GM21529 (cell line): ENCODE results near the gene LMF1.
"Not testable (repeated sequence)": the region's sequence is repeated elsewhere in the genome, so short reads cannot be mapped to it uniquely, and the experiment has no call there.

Experiments
- ATAC-seq: cut with Tn5 transposase; IDR thresholded peaks from one replicate; pipeline ENCODE4 v1.9.1; 2021; ENCODE audit not compliant: unreplicated experiment

Gene LMF1

DNA sequence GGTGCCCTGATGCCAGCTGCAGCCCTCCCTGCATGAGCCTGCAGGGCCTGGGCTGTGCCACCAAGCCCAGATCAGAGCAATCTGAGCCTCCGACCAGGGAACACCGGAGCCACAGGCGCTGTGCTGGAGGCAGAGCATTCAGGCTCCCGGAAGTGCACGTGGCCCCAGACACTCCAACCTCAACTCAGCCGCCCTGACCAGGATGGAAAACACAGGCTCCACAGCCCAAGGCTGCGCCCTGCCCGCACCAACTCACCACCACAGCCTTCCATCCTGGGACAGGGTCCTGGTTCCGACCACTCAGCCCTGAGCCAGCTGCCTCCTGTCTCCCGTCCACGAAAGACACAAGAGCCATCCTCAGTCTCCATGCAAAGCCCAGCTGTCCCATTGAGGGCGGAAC, 18.5 kb downstream of the LMF1 start:
- no peak for ATAC-seq

DNA sequence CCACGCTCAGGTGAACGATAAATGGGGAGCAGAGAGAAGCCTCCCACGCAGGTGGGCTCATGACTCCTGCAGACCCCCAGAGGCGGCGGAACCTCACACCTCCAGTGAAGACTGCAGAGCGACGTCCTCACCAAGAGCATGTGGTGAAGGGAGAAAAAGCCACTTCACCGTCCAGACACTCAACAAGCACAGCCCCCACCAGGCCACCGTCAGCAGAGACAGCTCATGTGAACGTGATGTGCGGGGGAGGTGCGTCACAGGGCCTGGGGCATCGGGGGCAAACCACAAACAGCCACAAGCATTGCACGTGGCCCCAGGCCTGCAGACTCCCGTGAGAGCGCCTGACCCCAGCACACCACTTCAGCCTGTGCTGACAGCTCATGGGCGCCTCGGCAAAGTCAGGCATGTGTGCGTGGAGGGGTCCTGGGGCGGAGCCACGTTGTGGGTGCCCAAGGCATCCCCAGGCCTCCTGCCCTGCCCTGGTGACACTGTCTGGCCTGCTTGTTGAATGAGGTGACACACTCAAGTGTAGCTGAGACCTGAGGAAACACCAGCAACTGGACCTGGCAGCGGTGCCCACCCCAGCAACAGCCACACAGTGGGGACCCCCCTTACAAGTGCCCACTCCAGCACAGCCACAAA, 19.0 kb downstream of the LMF1 start:
- no peak for ATAC-seq

DNA sequence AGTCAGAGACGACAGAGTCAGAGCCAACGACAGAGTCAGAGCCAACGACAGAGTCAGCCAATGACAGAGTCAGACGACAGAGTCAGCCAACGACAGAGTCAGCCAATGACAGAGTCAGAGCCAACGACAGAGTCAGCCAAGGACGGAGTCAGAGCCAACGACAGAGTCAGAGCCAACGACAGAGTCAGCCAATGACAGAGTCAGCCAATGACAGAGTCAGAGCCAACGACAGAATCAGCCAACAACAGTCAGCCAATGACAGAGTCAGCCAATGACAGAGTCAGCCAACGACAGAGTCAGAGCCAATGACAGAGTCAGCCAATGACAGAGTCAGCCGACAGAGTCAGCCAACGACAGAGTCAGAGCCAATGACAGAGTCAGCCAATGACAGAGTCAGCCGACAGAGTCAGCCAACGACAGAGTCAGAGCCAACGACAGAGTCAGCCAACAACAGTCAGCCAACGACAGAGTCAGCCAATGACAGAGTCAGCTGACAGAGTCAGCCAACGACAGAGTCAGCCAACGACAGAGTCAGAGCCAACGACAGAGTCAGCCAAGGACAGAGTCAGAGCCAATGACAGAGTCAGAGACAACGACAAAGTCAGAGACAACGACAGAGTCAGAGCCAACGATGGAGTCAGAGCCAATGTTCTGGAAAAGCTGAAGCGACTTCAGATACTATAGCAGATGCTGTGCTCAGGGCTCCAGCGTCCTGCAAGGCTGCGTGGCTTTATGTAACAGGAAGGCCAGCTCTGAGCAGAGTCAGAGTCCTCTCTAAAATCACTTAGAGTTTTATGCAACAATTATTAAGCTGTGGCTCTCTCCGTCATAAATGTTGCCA, 19.8 kb downstream of the LMF1 start:
- ATAC-seq = not testable (repeated sequence)

DNA sequence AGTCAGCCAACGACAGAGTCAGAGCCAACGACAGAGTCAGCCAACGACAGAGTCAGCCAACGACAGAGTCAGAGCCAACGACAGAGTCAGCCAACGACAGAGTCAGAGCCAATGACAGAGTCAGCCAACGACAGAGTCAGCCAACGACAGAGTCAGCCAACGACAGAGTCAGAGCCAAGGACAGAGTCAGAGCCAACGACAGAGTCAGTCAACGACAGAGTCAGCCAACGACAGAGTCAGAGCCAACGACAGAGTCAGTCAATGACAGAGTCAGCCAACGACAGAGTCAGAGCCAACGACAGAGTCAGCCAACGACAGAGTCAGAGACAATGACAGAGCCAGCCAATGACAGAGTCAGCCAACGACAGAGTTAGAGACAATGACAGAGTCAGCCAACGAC, 22.0 kb downstream of the LMF1 start:
- not testable (repeated sequence) for ATAC-seq

DNA sequence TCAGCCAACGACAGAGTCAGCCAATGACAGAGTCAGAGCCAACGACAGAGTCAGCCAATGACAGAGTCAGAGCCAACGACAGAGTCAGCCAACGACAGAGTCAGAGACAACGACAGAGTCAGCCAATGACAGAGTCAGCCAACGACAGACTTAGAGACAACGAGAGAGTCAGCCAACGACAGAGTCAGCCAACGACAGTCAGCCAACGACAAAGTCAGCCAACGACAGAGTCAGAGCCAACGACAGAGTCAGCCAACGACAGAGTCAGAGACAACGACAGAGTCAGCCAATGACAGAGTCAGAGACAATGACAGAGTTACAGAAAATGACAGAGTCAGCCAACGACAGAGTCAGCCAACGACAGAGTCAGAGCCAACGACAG, 22.9 kb downstream of the LMF1 start:
- not testable (repeated sequence) for ATAC-seq

DNA sequence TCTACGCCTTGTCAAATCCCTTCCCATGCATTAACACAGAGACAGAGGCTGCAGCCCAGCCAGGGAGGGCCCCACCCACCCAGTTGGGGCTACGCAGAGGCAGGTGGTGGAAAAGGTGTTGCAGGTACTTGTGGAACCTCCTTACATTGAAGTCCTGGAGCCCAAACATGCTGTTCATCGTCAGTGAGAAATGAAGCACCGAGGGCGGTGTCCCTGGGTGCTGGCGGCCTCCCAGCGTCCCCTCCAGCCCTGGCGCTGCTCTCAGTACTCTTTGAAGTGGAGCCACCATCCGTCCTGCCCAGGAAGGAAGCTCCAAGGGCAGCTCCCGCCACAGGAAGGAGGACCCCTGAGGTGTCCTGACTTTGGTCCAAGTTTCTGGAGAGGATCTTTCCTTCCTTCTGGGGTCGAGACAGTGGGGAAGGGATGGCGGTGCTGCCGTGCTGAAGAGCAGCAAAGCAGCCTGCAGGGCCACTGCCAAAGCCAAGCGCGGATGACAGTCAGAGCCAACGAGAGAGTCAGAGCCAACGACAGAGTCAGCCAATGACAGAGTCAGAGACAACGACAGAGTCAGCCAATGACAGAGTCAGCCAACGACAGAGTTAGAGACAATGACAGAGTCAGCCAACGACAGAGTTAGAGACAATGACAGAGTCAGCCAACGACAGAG, 23.4 kb downstream of the LMF1 start:
- no peak for ATAC-seq

DNA sequence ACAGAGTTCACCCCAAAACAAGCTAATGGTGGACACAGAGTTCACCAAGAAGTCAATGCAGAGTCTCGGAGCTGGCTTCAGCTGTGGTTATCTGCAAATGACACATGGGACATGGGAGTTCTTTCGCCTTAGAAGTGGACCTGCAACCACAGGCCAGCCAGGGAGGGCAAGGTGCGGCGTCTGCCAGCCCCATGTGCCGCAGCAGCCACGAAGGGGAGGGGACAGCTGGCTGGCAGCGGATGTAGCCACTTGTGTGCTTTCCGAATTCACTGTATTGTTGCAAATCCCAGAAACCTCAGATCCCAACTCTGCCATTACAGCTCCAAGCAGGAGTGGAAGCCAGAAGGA, 24.8 kb downstream of the LMF1 start:
- no peak for ATAC-seq

DNA sequence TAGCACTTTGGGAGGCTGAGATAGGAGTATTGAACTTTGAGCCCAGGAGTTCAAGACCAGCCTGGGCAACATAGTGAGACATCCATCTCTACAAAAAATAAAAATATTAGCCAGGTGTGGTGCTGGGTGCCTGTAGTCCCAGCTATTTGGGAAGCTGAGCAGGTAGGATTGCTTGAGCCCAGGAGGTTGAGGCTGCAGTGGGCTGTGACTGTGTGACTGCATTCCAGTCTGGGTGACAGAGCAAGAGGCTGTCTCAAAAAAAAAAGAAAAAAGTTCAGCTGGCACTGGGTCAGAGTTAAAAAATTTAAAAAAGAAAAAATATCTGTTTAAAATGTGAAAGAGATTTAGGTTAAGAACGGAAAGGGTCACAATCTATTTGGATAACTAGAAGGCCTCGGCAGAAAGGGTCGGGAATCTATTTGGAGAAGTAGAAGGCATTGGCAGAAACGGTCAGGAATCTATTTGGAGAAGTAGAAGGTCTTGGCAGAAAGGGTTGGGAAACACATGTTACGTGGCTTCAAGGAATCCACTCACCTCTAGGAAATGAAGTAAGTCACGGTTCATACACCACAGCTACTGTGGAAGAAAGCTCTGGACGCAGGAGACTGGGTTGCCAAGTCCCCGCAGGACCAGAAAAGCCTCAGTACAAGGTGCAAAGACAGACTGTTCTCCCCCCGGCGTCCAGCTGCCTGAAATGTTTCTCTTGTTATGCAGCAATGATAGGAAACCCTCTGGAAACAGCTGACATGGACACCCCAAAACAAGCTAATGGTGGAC, 25.3 kb downstream of the LMF1 start:
- ATAC-seq = no peak

DNA sequence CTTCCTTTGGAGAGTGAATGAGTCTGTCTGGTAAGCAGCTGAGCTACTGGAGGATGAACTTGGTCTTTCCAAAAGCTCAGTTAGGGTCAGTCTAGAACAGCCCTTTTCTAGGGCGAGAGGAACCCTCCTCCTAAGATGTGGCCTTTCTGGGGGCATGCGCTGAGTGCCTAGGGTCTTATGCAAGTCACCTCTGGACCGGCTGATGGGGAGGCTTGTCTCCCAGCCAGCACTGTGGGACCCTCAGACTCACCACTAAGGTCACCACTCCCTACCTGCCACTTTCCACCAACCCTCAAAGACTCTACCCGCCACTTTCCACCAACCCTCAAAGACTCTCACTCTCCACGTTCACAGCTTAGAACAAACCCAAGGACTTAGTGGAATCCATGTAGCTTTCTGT, 26.8 kb downstream of the LMF1 start:
- ATAC-seq = no peak

DNA sequence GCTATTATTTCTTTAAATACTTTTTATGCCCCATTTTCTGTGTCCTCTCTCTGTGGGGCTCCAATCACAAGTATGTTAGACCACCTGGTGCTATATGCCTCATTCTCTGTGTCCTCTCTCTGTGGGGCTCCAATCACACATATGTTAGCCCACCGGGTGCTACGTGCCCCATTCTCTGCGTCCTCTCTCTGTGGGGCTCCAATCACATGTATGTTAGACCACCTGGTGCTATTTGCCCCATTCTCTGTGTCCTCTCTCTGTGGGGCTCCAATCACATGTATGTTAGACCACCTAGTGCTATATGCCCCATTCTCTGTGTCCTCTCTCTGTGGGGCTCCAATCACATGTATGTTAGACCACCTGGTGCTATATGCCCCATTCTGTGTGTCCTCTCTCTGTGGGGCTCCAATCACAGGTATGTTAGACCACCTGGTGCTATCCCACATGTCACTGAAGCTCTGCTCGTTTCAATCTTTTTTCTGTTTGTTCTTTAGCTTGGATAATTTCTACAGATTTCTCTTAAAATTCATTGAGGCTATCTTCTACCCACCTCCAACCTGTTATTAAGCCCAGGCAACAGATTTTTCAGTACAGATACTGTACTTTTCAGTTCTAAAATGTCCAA, 28.2 kb downstream of the LMF1 start:
- ATAC-seq = no peak

DNA sequence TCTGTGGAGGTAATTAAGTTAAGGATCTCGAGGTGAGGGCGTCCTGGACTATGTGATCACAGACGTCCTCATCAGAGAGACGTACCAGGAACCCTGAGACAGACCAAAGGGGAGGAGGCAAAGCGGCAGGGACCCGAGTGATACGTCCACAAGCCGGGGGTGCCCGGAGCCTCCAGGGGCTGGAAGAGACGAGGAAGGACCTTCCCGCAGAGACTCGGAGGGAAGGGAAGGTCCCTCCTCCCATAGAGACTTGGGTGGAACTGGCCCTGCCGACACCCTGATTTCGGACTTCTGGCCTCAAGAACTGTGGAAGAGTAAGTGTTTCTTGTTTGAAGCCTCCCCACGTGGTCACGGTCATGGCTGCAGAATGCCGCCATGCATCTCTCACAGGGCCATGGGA, 30.8 kb downstream of the LMF1 start:
- no peak for ATAC-seq

DNA sequence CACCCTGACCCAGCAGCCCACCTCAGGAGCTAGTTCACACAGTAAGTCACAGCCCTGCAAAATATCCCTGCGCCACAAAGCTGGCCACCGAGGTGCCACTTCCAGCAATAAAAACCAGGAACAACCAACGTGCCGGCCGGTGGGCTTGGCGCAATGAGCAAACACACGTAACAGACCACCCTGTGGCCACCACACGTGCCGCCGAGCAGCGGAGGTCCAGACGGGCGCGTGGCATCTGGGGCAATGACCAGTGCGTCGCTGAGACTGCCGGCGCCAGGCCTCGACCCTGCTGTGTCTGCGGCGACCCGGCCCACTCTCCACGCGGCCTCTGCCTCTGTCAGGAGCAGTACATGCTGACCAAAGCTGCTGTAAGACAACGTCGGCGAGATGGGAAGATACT, 31.5 kb downstream of the LMF1 start:
- no peak for ATAC-seq

DNA sequence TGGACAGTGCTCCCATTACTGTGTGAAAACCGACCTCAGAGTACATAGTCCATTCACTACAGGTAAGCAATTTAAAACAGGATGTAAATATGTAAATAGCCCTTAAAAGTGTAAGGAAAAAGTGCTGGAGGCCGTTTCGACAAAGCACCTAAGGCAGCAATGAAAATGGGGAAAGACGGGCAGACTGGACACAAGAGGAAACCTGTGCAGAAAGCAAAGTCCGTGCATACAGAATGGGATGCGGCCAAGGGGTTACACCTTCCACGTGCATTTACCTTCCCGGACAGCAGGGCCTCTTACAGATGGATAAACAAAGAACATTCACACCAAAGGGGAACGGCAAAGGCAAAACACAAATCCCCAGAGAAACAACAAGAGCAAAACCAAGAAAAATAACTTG, 32.0 kb downstream of the LMF1 start:
- ATAC-seq = no peak

DNA sequence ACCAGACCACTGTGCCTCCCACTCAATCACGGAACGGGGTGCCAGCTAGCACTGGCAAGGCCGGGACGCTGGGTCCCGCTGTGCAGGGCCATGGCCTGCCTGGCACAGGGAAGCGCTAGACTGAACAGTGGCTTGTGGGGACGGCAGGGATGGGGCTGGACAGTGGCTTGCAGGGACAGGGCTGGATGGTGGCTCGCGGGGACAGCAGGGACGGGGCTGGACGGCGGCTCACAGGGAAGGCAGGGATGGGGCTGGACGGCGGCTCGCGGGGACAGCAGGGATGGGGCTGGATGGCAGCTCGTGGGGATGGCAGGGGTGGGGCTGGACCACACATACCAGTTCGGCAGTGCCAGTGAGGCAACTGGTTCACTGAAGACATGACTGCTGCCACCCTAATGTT, 32.6 kb downstream of the LMF1 start:
- ATAC-seq = no peak

DNA sequence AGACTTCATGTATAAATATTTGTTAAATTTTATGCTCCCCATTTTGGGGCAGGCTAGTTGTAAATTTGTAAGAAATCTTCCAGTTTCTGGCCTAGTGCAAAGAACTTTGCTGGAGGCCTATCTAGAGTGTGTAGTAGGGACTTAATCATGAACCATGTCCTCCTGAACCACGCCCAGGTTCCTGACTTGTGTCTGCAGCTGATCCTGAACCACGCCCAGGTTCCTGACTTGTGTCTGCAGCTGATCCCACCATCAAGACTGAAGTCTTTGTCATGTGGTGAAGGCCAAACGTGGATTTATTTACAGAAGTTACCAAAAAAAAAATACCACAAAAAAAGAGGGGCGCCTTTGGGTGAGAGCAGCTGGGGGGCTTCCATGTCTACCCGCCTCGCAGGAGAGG, 33.1 kb downstream of the LMF1 start:
- no peak for ATAC-seq

DNA sequence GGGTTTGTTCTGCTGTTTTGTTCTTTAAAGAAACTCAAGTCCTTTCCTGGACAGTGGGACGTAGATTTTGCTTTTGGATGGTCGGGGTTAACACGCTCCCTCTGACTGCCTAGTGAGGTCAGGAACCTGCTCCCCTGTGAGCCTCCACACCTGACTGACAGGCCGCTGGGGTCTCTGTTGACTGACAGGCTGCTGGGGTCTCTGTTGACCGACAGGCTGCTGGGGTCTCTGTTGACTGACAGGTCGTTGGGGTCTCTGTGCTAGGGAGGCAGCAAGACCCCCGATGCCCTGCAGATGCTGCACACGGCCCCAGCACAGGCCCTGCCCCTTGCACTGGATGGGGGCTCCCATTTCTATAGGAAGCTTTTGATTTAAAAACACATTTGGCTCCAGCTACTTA, 33.5 kb downstream of the LMF1 start:
- ATAC-seq = no peak

DNA sequence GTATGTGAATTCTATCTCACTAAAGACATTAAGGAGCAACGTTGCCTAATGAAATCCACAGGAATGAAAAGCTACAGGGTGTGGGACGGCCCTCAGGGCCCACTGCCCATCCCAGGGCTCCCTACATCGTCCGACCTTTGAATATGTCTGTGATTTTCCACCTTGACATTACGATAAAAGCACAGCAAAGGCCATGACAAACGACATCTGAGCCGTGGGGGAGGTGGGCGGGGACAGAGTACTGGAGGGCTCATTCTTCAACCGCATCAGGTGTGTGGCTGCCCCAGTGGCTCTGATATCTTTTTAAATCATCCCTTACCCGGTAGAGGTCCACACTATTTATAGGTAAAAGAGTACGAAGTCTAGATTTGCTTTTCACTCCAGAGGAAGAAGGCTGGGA, 35.1 kb downstream of the LMF1 start:
- ATAC-seq = no peak

DNA sequence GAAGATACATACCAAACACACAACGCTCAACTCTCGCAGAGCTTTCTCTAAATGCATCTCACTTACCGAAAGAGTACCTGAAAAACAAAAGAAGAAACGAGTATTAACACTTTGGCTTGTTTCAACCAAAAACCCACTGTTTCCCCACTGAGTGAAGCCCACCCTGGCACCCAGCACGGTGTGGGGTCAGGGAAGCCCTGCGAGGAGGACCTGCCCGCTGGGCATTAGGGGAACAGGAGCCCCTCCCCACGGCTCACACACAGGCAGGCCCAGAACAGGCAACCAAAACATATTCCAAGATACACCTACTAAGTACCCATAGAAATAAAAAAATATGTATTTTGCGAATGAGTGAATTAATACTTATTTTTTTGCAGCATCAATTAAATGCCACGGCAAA, 36.6 kb downstream of the LMF1 start:
- ATAC-seq = no peak

DNA sequence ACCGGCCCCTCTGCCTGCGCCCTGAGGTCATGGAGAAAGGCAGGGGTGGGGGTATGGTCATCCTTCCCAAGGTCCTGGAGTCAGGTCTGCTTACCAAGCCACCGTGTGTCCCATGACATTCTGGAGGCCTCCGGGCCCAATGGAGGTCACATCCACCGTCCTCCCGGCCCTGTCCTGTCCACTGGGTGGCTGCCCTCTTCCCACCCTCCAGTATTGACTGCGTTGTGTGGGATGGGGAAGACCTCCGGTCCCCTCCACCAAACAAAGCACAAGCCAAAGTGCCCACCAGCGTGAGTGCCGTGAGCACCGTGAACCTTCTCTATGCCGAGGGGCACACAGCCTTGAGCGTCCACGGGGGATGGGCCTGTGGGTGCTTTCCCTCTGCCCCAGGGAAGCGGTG, 37.2 kb downstream of the LMF1 start:
- no peak for ATAC-seq

DNA sequence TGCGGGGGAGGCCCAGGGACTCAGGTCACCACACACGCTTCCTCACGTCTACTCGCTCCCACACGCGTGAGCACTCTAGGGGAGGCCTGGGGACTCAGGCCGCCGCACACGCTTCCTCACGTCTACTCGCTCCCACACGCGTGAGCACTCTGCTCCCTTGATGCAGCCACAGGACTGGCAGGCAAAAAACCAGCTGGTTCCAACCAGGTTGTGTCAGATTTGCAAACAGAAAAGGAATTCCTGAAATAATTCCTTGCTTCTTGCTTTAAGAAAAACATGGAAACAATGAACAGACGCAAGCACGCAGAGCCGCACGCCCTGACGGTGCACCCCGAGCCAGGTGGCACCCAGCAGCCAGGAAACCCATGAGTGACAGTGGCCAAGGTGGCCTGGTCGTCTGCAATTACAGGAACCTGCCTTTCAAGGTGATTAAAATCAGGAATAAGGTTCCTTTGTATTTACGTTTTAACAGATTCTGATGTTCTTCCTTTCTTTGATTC, 37.9 kb downstream of the LMF1 start:
- no peak for ATAC-seq
